ENCODE results near the gene THRB. TPM values are rescaled to one million over a fixed set of nuclear protein-coding genes. Genes with fewer than 3 reads are reported as not detected.

Gene THRB
- total RNA-seq, 2 experiments from 2014 or later, result not detected

DNA sequence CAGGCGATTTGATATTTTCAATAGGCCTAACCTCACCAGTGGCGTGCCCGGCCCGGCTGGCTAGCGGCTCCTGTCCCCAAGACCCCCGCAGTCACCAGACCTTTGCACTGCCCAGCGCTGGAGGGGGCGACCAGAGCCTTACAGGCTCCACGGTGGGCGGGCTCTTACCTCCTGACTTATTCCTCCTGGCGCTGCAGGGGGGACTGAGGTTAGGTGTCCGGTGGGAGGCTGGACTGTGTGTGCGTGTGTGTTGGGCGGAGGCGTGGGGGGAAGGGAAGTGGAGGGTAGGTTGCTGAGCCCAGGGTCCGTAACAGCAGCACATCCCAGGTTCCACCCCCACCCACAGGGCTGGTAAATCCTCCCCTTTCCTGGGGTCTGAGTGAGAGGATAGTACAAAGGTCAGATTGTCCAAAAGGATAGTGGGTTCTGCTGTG, 27.5 kb upstream of the THRB start:
- H3K9me3 Mint-ChIP-seq, result no peaks in the 10 kb centered on the region
- H3K4me1 Mint-ChIP-seq (ENCODE audit: low read depth), result no peaks in the 10 kb centered on the region
- intact Hi-C loops (cut with micrococcal nuclease), result no loop called here
- H3K27me3 Mint-ChIP-seq, result peaks cover 39% of the 10 kb centered on the region
- ChIA-PET CTCF (no interaction called here), POLR2A (no interaction called here)
- no peak for DNase-seq
- no peaks in the 10 kb centered on the region for H3K36me3 Mint-ChIP-seq
- no peak overlapping the region for H3K27ac Mint-ChIP-seq
- no peak overlapping the region for H3K4me3 Mint-ChIP-seq

DNA sequence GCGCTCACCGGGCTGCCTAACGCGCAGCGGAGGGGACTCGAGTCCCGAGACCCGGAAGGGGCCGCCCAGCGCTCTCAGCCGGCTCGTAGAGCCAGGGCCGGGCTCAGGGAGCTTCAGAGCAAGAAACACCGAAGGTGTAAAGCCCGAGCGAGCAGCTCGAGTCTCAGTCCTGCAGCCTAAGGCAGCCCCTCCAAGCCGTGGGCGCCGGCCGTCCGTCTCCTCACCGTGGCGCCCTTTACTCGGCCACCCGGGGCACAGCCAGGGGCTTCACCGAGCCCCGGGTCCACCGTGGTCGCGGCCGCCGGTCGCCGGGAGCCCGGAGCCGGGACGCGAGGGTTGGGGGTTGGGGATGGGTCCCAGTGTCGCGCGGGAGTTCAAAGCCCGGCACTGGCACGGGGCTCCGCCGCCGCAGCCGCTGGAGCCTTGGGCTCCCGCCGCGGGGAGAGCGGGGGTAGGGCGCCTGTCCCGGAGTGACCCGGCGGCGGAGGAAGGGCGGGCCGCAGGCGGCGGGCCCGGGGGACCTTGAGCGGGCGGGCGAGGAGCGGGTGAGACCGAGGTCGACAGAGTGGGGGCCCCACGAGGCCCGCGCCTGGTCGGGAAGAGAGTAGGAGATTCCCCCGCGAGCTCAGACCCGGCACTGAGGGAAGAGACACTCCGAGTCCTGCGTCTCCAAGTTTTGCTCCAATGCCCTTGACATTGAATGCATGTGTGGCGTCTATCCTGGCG, 26.9 kb upstream of the THRB start:
- Mint-ChIP-seq H3K4me3 (no peak overlapping the region), H3K36me3 (no peaks in the 10 kb centered on the region), H3K4me1 (ENCODE audit: low read depth) (no peaks in the 10 kb centered on the region), H3K27ac (no peak overlapping the region), H3K9me3 (no peaks in the 10 kb centered on the region), H3K27me3 (peaks cover 39% of the 10 kb centered on the region)
- no peak for DNase-seq
- CTCF ChIA-PET, result no interaction called here
- POLR2A ChIA-PET, result no interaction called here
- intact Hi-C loops (cut with micrococcal nuclease), result no loop called here

DNA sequence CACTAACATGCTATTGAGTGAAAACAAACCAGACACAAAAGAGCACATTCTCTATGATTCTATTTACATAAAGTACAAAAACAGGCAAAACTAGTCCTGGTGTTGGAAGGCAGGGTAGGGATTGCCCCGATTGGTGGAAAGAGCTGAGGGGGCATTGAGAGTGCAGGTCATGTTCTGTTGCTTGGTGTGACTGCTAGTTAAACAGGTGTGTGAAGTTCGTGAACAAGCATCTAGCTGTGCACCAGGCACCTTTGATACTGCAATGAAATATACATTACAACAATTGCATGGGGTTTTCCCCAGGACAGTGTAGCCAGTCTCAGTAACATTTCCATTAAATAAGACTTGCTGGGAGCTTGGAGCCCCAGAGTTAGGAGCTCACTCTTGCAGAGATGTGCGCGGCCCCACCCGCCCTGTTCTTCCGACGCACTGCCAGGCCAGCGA, 26.3 kb upstream of the THRB start:
- no peak overlapping the region for H3K4me3 Mint-ChIP-seq
- peaks cover 39% of the 10 kb centered on the region for H3K27me3 Mint-ChIP-seq
- no peak for DNase-seq
- POLR2A ChIA-PET, result no interaction called here
- intact Hi-C loops (cut with micrococcal nuclease), result no loop called here
- no peaks in the 10 kb centered on the region for H3K4me1 Mint-ChIP-seq (ENCODE audit: low read depth)
- H3K27ac Mint-ChIP-seq, result no peak overlapping the region
- CTCF ChIA-PET, result no interaction called here
- H3K36me3 Mint-ChIP-seq, result no peaks in the 10 kb centered on the region
- H3K9me3 Mint-ChIP-seq, result no peaks in the 10 kb centered on the region

DNA sequence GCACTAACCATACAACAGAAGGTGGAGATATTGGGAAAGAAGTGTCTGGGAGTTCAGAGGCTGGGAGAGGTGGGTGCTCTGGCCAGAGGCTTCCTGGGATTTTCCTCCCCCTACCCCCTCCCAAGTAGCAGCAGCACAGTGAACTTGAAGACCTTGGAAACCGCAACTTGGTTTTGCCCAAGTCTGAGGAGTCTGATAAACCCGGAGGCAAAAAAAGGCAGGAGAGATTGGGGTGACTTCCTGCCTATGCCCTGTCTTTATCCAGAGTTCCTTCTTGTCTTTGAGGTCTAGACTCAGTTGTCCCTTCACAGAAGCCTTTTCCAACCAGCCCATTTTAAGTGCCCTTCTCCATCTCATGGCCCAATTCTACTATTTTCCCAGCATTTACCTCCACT, 25.4 kb upstream of the THRB start:
- intact Hi-C loops (cut with micrococcal nuclease), result no loop called here
- H3K9me3 Mint-ChIP-seq, result no peaks in the 10 kb centered on the region
- POLR2A ChIA-PET, result no interaction called here
- peaks cover 39% of the 10 kb centered on the region for H3K27me3 Mint-ChIP-seq
- no peak overlapping the region for H3K4me3 Mint-ChIP-seq
- no peaks in the 10 kb centered on the region for H3K4me1 Mint-ChIP-seq (ENCODE audit: low read depth)
- H3K27ac Mint-ChIP-seq, result no peak overlapping the region
- CTCF ChIA-PET, result no interaction called here
- no peaks in the 10 kb centered on the region for H3K36me3 Mint-ChIP-seq
- no peak for DNase-seq

DNA sequence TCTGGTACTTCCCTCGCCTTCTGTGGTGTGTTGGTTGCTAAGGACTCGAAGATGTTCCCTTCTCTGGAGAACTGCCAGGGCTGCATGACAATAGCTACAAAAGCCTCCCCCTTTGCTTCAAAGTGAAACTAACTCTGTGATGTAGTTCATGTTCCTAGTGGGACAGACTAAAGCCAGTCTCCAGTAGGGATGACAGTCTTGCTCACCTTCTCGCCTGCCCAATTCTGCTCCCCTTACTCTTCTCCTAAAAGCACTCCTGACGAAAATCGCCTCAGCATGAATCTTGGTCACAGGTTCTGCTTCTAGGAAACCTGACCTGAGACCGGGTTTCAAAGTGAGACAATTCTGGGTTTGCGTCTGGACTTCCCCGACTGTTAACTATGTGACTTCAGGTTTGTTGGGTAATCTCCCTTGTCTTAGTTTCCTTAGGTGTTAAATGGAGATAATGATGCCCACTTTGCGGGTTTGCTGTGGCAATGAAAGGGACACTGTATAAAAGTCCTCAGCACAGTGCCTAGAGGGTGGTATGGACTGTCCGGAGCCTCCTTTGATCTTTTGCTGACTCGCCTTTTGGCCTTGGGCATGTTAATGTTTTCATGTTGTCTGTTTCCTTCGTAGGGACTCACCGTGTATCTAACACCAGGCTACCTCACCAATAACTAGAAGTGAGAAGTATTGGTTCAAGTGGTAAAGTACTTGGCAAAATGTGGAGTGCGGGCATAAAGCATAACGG, 24.9 kb upstream of the THRB start:
- Mint-ChIP-seq H3K27me3 (peaks cover 39% of the 10 kb centered on the region), H3K4me3 (no peak overlapping the region), H3K9me3 (no peaks in the 10 kb centered on the region), H3K4me1 (ENCODE audit: low read depth) (no peaks in the 10 kb centered on the region), H3K36me3 (no peaks in the 10 kb centered on the region), H3K27ac (no peak overlapping the region)
- DNase-seq, result no peak
- ChIA-PET POLR2A (no interaction called here), CTCF (no interaction called here)
- intact Hi-C loops (cut with micrococcal nuclease), result no loop called here

DNA sequence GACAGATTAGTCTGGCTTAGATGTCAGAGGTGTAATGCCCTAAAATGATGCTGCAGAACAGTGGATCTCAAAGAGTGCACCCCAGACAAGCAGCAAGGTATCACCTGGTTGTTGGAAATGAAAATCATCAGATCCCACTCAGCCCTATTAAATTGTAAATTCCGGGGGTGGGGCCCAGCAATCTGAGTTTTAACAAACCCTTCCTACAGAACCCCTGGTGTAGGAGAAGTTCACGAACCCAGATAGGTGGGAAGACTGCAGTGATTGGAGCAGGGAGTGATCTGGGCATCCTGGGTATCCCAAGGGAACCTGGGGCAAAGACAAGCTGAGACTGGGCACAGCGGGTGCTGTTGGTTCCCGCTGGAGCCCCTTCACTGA, 24.3 kb upstream of the THRB start:
- Mint-ChIP-seq H3K4me3 (no peak overlapping the region), H3K27me3 (peaks cover 35% of the 10 kb centered on the region), H3K9me3 (no peaks in the 10 kb centered on the region), H3K36me3 (no peaks in the 10 kb centered on the region), H3K4me1 (ENCODE audit: low read depth) (no peaks in the 10 kb centered on the region), H3K27ac (no peak overlapping the region)
- DNase-seq, result no peak
- CTCF ChIA-PET, result no interaction called here
- intact Hi-C loops (cut with micrococcal nuclease), result no loop called here
- POLR2A ChIA-PET, result no interaction called here

DNA sequence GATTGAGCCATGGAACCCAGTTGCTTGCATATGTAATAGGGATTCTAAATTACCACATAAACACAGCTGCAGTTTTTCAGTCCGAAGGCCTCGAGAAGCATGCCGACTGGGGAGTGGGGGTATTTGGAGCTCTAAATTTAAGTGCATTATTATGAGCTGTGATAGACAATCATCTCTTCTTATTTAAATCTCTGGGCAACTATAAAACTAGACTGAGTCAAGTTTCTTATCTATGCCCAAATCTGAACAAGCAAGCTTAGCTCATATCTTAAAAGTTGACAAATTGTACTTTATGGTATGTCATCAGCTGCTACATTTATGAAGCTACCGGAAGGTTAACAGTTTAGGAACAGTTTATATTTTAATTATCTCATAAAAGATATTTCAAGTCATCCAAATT, 19.5 kb upstream of the THRB start:
- Mint-ChIP-seq H3K9me3 (no peaks in the 10 kb centered on the region), H3K27me3 (peaks cover 3% of the 10 kb centered on the region), H3K4me3 (no peak overlapping the region), H3K36me3 (no peaks in the 10 kb centered on the region), H3K4me1 (ENCODE audit: low read depth) (no peaks in the 10 kb centered on the region), H3K27ac (no peak overlapping the region)
- intact Hi-C loops (cut with micrococcal nuclease), result no loop called here
- no peak for DNase-seq
- ChIA-PET CTCF (no interaction called here), POLR2A (no interaction called here)

DNA sequence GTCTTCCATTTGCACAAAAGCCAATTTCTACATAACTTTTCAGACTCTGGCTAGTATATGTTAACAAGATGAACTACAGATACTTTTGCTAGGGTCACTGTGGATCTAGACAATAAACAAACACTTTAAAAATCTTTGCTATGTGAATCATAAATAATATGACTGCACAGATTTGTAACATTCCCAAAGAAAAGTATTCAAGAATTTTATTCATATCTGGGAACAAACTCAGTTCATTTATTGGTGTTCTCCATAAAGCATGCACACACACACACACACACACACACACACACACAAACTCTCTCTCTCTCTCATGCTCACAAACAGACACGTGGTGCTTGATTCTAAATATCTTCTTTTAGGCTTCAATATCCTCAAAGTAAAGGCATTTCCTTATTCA, 18.8 kb upstream of the THRB start:
- H3K9me3 Mint-ChIP-seq, result no peaks in the 10 kb centered on the region

DNA sequence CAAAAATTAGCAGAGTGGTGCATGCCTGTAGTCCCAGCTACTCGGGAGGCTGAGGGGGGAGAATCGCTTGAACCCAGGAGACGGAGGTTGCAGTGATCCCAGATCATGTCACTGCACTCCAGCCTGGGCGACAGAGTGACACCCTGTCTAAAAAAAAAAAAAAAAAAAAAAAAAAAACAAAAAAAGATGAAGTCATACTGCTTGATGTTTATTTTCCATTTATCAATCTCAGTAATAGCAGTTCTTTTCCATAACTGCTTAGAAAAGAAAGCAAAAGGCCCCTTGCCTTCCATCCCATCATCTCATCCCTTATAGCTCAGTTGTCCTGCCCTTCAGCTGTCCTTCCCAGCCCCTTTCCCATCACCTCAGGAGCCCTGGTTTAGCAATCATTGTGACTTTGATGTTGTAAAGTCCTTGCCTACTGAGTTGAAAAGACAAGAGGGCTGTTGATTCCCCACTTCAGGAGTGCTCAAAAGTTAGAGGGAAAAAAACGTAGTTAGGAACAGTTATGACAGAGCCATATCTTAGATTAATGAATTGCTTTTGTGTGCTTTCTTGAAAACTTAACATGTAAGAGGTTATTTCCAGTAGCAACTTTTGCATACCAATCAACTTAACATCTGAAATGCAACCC, 18.0 kb upstream of the THRB start:
- Mint-ChIP-seq H3K9me3 (no peaks in the 10 kb centered on the region), H3K4me3 (no peak overlapping the region), H3K36me3 (no peaks in the 10 kb centered on the region), H3K27ac (no peak overlapping the region), H3K27me3 (no peaks in the 10 kb centered on the region), H3K4me1 (ENCODE audit: low read depth) (no peaks in the 10 kb centered on the region)
- CTCF ChIA-PET, result no interaction called here
- POLR2A ChIA-PET, result no interaction called here
- DNase-seq, result no peak
- intact Hi-C loops (cut with micrococcal nuclease), result no loop called here

More for the DNA sequence above, 18.8 kb upstream of the THRB start:
- no peak overlapping the region for H3K27ac Mint-ChIP-seq
- intact Hi-C loops (cut with micrococcal nuclease), result no loop called here
- H3K27me3 Mint-ChIP-seq, result peaks cover under 1% of the 10 kb centered on the region
- H3K36me3 Mint-ChIP-seq, result no peaks in the 10 kb centered on the region
- no peak for DNase-seq
- H3K4me3 Mint-ChIP-seq, result no peak overlapping the region
- ChIA-PET POLR2A (no interaction called here), CTCF (no interaction called here)
- no peaks in the 10 kb centered on the region for H3K4me1 Mint-ChIP-seq (ENCODE audit: low read depth)

DNA sequence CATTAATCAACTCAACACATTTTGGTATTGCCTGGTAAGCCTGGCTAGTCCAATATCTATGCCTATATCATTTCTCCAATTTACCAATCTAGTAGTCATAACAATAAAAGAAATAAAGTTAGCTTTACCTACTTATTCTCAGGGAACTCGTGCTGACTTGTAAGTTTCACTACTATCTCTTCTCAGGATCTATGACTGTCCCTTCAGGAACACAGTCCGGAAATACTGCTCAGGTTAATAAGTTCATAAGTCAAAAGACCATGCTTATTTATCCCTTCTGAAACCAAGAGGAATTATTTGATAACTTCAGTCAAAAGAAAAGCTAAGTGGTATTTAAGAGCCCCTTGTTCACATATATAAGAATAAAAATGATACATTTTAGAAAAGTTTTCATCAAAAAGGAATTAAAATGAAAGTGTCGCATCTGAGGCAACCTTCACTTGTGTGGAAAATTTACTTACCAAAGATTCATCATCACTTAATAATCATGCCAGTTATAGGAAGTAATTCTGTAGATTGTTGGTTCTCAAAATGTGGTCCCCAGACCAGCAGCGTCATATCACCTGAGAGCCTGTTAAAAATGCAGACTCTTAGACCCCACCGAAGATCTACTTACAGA, 15.5 kb upstream of the THRB start:
- H3K36me3 Mint-ChIP-seq, result no peaks in the 10 kb centered on the region
- H3K27ac Mint-ChIP-seq, result no peak overlapping the region
- CTCF ChIA-PET, result no interaction called here

DNA sequence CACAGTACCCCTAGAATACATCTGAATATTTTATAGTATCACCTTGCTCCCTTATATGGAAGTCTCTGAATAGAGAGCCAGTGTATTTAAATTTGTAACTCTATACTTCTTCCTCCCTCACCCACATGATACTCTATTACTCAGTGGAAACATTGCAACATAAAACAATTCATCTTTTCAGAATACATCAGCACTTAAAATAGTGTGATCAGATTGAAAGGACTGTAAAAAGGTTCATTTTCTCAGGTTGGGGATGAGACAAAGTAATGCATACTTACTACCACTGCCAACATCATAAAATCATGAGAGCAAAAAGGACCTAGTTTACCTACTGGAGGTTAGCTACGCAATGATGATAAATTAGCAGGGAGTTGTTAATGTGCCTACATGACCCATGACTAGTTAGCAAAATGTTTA, 13.8 kb upstream of the THRB start:
- Mint-ChIP-seq H3K4me1 (ENCODE audit: low read depth) (no peaks in the 10 kb centered on the region), H3K27ac (no peak overlapping the region), H3K9me3 (no peaks in the 10 kb centered on the region), H3K4me3 (no peak overlapping the region), H3K27me3 (no peaks in the 10 kb centered on the region), H3K36me3 (no peaks in the 10 kb centered on the region)
- ChIA-PET CTCF (no interaction called here), POLR2A (no interaction called here)
- no peak for DNase-seq
- intact Hi-C loops (cut with micrococcal nuclease), result loop anchor here (10.0 kb wide), 1 partner anchor 166 kb away; no protein-coding TSS in a partner anchor

More for the DNA sequence above, 15.5 kb upstream of the THRB start:
- intact Hi-C loops (cut with micrococcal nuclease), result no loop called here
- no peak for DNase-seq
- Mint-ChIP-seq H3K27me3 (no peaks in the 10 kb centered on the region), H3K9me3 (no peaks in the 10 kb centered on the region), H3K4me1 (ENCODE audit: low read depth) (no peaks in the 10 kb centered on the region), H3K4me3 (no peak overlapping the region)
- POLR2A ChIA-PET, result no interaction called here

DNA sequence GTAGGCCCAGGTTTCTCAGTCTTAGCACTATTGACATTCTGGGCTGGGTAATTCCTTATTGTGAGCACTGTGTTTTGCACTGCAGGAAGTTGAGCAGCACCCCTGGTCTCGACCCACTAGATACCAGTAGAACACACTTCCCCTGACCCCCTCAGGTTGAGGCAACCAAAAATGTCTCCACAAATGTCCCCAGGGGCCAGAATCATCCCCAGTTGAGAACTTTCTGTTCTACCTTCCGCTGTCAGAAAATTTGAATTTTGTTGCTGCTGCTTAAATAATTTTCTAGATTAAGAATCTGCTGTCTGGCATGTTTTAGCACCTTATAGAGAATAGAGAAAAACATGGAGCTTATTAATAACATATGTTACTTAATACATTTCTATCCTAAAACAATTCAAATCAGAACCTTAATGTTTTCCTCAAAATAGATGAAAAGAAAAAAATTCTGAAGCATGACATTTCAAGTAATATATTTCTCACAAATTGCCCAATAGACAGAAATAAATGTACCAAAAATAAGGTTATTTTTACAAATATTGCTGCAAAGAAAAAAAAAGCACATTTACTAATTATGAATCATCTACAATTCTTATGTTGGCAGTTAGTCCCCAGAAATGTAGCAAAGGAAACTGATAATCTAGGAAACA, 13.2 kb upstream of the THRB start:
- intact Hi-C loops (cut with micrococcal nuclease), result loop anchor here (10.0 kb wide), 1 partner anchor 167 kb away; no protein-coding TSS in a partner anchor
- ChIA-PET CTCF (no interaction called here), POLR2A (no interaction called here)
- no peaks in the 10 kb centered on the region for H3K27me3 Mint-ChIP-seq
- H3K4me3 Mint-ChIP-seq, result no peak overlapping the region
- no peaks in the 10 kb centered on the region for H3K36me3 Mint-ChIP-seq
- DNase-seq, result no peak
- H3K27ac Mint-ChIP-seq, result no peak overlapping the region
- H3K9me3 Mint-ChIP-seq, result no peaks in the 10 kb centered on the region
- no peaks in the 10 kb centered on the region for H3K4me1 Mint-ChIP-seq (ENCODE audit: low read depth)
